ENCODE measurements around the gene PPP2R5E.

PPP2R5E gene

GRCh38 chr14:63367742-63368364, 175.3 kb downstream of the PPP2R5E start:
- DNase-seq: no peak

- DNase-seq: no peak
Observed at GRCh38 chr14:63362389-63362819, 180.8 kb downstream of the PPP2R5E start.

- DNase-seq: no peak
Observed at GRCh38 chr14:63361790-63362189, 181.4 kb downstream of the PPP2R5E start.

GRCh38 chr14:63357841-63358240, 185.3 kb downstream of the PPP2R5E start:
- DNase-seq: no peak

GRCh38 chr14:63345826-63346225, 197.4 kb downstream of the PPP2R5E start:
- DNase-seq: no peak

- no peak for DNase-seq
Observed at GRCh38 chr14:63344336-63344735, 198.8 kb downstream of the PPP2R5E start.

- DNase-seq: no peak
Observed at GRCh38 chr14:63343878-63344277, 199.3 kb downstream of the PPP2R5E start.

GRCh38 chr14:63342371-63342770, 200.8 kb downstream of the PPP2R5E start:
- DNase-seq: no peak

- no peak for DNase-seq
Observed at GRCh38 chr14:63328787-63329737, 214.1 kb downstream of the PPP2R5E start.

- no peak for DNase-seq
Observed at GRCh38 chr14:63326840-63327239, 216.3 kb downstream of the PPP2R5E start.

GRCh38 chr14:63322897-63323573, 220.1 kb downstream of the PPP2R5E start:
- DNase-seq: no peak

GRCh38 chr14:63322472-63322871, 220.7 kb downstream of the PPP2R5E start:
- DNase-seq: no peak

Measured in NCI-H2171 treated with DMSO at 0.1 percent for 48 hours (cell line).